Measurements from ENCODE around the gene HTRA3. TPM values are rescaled to one million over a fixed set of nuclear protein-coding genes. Genes with fewer than 3 reads are reported as not detected.
A peak's percentile ranks its signal among the peaks of the same experiment; 100 is the strongest.

The HTRA3 gene
- total RNA-seq = 10 to 100 TPM in 1 of 2 donors, 1 to 10 TPM in 1; 6.1 to 12.2 TPM
- polyA plus RNA-seq (ENCODE audit: insufficient read depth, low read depth, low replicate concordance) = 17.3 TPM
- long read RNA-seq, donor 1, transcript HTRA3-201 (9 exons, 2,541 nt) = major isoform, 27 of 34 reads
- long read RNA-seq, donor 1, transcript HTRA3-202 (7 exons, 2,023 nt) = minor isoform, 7 of 34 reads
- long read RNA-seq, donor 1, partial matches to known transcripts = 0 of 34 reads
- long read RNA-seq, donor 1, other reads (novel, unspliced or antisense) = 0 of 34 reads
- long read RNA-seq, donor 2, transcript HTRA3-201 (9 exons, 2,541 nt) = major isoform, 12 of 36 reads
- long read RNA-seq, donor 2, partial matches to known transcripts = 21 of 36 reads
- long read RNA-seq, donor 2, other reads (novel, unspliced or antisense) = 0 of 36 reads

- Histone ChIP-seq H3K27me3 (no peaks in the 10 kb centered on the region), H3K36me3 (ENCODE audit: low read depth, missing control alignments) (no peaks in the 10 kb centered on the region), H3K27ac (peak within 1 kb of the TSS; percentile 13 to 50), H3K9me3 (no peaks in the 10 kb centered on the region), H3K4me1 (peaks cover 22% of the 10 kb centered on the region), H3K4me3 (peak within 1 kb of the TSS; percentile 45 to 58)
- no peak for TF ChIP-seq CTCF (IDR thresholded peaks at IDR 0.05)
- 0% methylated on average over 4 to 63 of the region's 111 CpGs for WGBS, 2 donors
- intact Hi-C loops (cut with DNase I; ENCODE audit: low total_unique reads) = no loop called here
- DNase-seq = peak; percentile 43
Measured at GRCh38 chr4:8269535-8270417, at the start of gene HTRA3. Gene HTRA3, plus strand, starts transcription at chr4:8269754. Its CDS starts 215 bp downstream, at chr4:8269969.

- H3K36me3 ChIP-seq (ENCODE audit: low read depth, missing control alignments) = no peaks in the 10 kb centered on the region
- WGBS, 2 donors = 87 to 88% methylated on average over 7 of the region's 7 CpGs
- H3K27ac ChIP-seq = no peak overlapping the region
- H3K27me3 ChIP-seq = no peaks in the 10 kb centered on the region
- no peaks in the 10 kb centered on the region for H3K4me1 ChIP-seq
- no peaks in the 10 kb centered on the region for H3K9me3 ChIP-seq
- intact Hi-C loops (cut with DNase I; ENCODE audit: low total_unique reads) = no loop called here
- TF ChIP-seq POLR2A (IDR thresholded peaks at IDR 0.05) (no peak), CTCF (IDR thresholded peaks at IDR 0.05) (no peak)
- H3K4me3 ChIP-seq = no peak overlapping the region
- no peak for DNase-seq
Measured at GRCh38 chr4:8220661-8221450, 48.7 kb upstream of the HTRA3 start.

- Histone ChIP-seq H3K4me3 (no peak overlapping the region), H3K36me3 (ENCODE audit: low read depth, missing control alignments) (no peaks in the 10 kb centered on the region), H3K27me3 (no peaks in the 10 kb centered on the region), H3K4me1 (no peaks in the 10 kb centered on the region), H3K27ac (no peak overlapping the region), H3K9me3 (no peaks in the 10 kb centered on the region)
- intact Hi-C loops (cut with DNase I; ENCODE audit: low total_unique reads) = no loop called here
- 79 to 80% methylated on average over 5 of the region's 5 CpGs for WGBS, 2 donors
- TF ChIP-seq POLR2A (IDR thresholded peaks at IDR 0.05) (no peak), CTCF (IDR thresholded peaks at IDR 0.05) (no peak)
- DNase-seq = no peak
Measured at GRCh38 chr4:8221476-8221875, 48.1 kb upstream of the HTRA3 start.

- intact Hi-C loops (cut with DNase I; ENCODE audit: low total_unique reads) = no loop called here
- Histone ChIP-seq H3K4me1 (no peaks in the 10 kb centered on the region), H3K27me3 (no peaks in the 10 kb centered on the region), H3K36me3 (ENCODE audit: low read depth, missing control alignments) (no peaks in the 10 kb centered on the region), H3K4me3 (no peak overlapping the region), H3K9me3 (no peaks in the 10 kb centered on the region), H3K27ac (no peak overlapping the region)
- DNase-seq = no peak
- TF ChIP-seq POLR2A (IDR thresholded peaks at IDR 0.05) (no peak), CTCF (IDR thresholded peaks at IDR 0.05) (no peak)
Measured at GRCh38 chr4:8221985-8222384, 47.6 kb upstream of the HTRA3 start.
